KMS-11 (cell line): ENCODE results near the gene SLC2A13.

Source experiments
- H2AFZ ChIP-seq: fragments of 200-600 bp; sonication (generic); 2 replicates; pipeline ENCODE4 v1.6.1; 2016; ENCODE audit warnings: antibody characterized with exemption, mixed run types, low read depth
- H3K27ac ChIP-seq: fragments of 200-600 bp; sonication (generic); 2 replicates; pipeline ENCODE4 v1.6.1; 2016; ENCODE audit warnings: mild to moderate bottlenecking, mixed run types
- H3K27me3 ChIP-seq: fragments of 200-600 bp; sonication (generic); 2 replicates; pipeline ENCODE4 v1.6.1; 2017; ENCODE audit warnings: mild to moderate bottlenecking, low read depth, mixed run types, moderate library complexity; ENCODE audit not compliant: insufficient read depth
- H3K36me3 ChIP-seq: fragments of 200-600 bp; sonication (generic); 2 replicates; pipeline ENCODE4 v1.6.1; 2017; ENCODE audit warnings: mild to moderate bottlenecking, mixed run types; ENCODE audit not compliant: insufficient read depth
- H3K4me1 ChIP-seq: fragments of 200-600 bp; sonication (generic); 2 replicates; pipeline ENCODE4 v1.6.1; 2016; ENCODE audit warnings: mild to moderate bottlenecking, low read depth, mixed run types; ENCODE audit not compliant: poor library complexity, severe bottlenecking
- H3K4me2 ChIP-seq: fragments of 200-600 bp; sonication (generic); 2 replicates; pipeline ENCODE4 v1.7.0; 2016; ENCODE audit warnings: mild to moderate bottlenecking, mixed run types
- H3K4me3 ChIP-seq: fragments of 200-600 bp; sonication (generic); IDR thresholded peaks from 2 replicates; pipeline ENCODE4 v1.6.1; 2017; ENCODE audit warnings: low read depth, low read length, mixed read lengths; ENCODE audit not compliant: insufficient read depth
- H3K79me2 ChIP-seq: fragments of 200-600 bp; sonication (generic); 2 replicates; pipeline ENCODE4 v1.6.1; 2016; ENCODE audit warnings: low read depth, mixed run types; ENCODE audit not compliant: insufficient read depth
- H3K9ac ChIP-seq: fragments of 200-600 bp; sonication (generic); 2 replicates; pipeline ENCODE4 v1.6.1; 2016; ENCODE audit warnings: mild to moderate bottlenecking, mixed run types
- H4K20me1 ChIP-seq: fragments of 200-600 bp; sonication (generic); 2 replicates; pipeline ENCODE4 v1.6.1; 2016; ENCODE audit warnings: mild to moderate bottlenecking, mixed run types; ENCODE audit not compliant: insufficient read depth
- CTCF ChIP-seq: fragments of 200-600 bp; sonication (generic); conservative IDR thresholded peaks from 2 replicates; pipeline ENCODE4 v1.6.1; 2017; ENCODE audit warnings: low read depth, mild to moderate bottlenecking, antibody characterized with exemption, low read length, moderate library complexity, mixed read lengths

Gene SLC2A13

DNA sequence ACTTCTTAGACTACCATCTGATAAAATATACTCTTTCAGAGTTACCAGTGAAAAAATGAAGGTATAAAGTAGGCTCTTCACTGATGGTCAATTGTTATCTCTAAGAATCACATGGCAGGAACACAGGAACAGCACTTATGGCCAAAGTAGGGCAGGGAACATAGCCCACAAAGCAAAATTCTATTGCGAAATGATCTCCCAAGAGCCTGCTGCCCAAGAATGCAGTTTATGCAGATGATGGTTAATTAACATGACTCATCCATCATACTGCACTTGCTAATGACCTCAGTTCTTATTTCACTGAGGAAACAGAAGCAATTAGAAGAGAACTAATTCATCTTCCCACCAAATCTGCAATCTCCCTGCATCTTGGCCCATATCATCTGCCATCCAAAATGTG lies 133.8 kb downstream of the SLC2A13 start:
- no peaks in the 10 kb centered on the region for H3K36me3 ChIP-seq
- no peaks in the 10 kb centered on the region for H4K20me1 ChIP-seq
- H2AFZ ChIP-seq = no peak overlapping the region
- H3K4me1 ChIP-seq = no peaks in the 10 kb centered on the region
- no peak overlapping the region for H3K4me3 ChIP-seq
- H3K4me2 ChIP-seq = no peak overlapping the region
- H3K27ac ChIP-seq = no peak overlapping the region
- no peak overlapping the region for H3K9ac ChIP-seq
- TF ChIP-seq CTCF = no peak
- no peaks in the 10 kb centered on the region for H3K79me2 ChIP-seq
- no peaks in the 10 kb centered on the region for H3K27me3 ChIP-seq

- H3K79me2 ChIP-seq = no peaks in the 10 kb centered on the region
- no peaks in the 10 kb centered on the region for H4K20me1 ChIP-seq
- no peak overlapping the region for H2AFZ ChIP-seq
- no peaks in the 10 kb centered on the region for H3K36me3 ChIP-seq
- no peak overlapping the region for H3K27ac ChIP-seq
- H3K4me1 ChIP-seq = no peaks in the 10 kb centered on the region
- TF ChIP-seq CTCF = no peak
- no peak overlapping the region for H3K4me3 ChIP-seq
- no peak overlapping the region for H3K4me2 ChIP-seq
- no peaks in the 10 kb centered on the region for H3K27me3 ChIP-seq
- H3K9ac ChIP-seq = no peak overlapping the region
These were observed 134.5 kb downstream of the SLC2A13 start for GRCh38 chr12:39971348-39971747.

- Histone ChIP-seq H3K4me2 (no peak overlapping the region), H3K4me1 (no peaks in the 10 kb centered on the region), H3K27ac (no peak overlapping the region), H3K4me3 (no peak overlapping the region), H3K9ac (no peak overlapping the region), H3K36me3 (no peaks in the 10 kb centered on the region), H4K20me1 (no peaks in the 10 kb centered on the region), H3K27me3 (no peaks in the 10 kb centered on the region), H2AFZ (no peak overlapping the region), H3K79me2 (no peaks in the 10 kb centered on the region)
- no peak for TF ChIP-seq CTCF
These were observed 139.2 kb downstream of the SLC2A13 start for GRCh38 chr12:39966721-39967120.

DNA sequence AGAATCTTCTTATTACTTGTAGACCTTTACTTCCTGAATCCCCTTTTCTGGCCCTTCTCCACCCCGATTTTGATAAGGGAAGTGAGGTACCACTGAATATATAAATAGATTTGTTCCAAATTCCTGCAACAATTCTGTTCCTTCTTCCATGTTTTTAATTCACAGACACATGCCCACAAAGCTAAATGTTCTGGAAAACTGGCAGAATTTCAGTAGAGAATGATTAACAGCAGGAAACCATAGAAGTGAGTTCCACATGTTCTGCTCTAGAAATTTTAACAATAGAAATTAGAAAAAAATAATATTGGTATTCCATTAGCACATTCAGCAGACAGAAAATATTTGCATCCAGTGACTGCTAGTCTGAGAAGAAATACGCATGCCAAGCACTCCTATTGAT lies 139.6 kb downstream of the SLC2A13 start:
- TF ChIP-seq CTCF = no peak
- Histone ChIP-seq H3K9ac (no peak overlapping the region), H3K27ac (no peak overlapping the region), H3K4me3 (no peak overlapping the region), H3K27me3 (no peaks in the 10 kb centered on the region), H3K4me2 (no peak overlapping the region), H2AFZ (no peak overlapping the region), H3K36me3 (no peaks in the 10 kb centered on the region), H4K20me1 (no peaks in the 10 kb centered on the region), H3K4me1 (no peaks in the 10 kb centered on the region), H3K79me2 (no peaks in the 10 kb centered on the region)

- Histone ChIP-seq H3K27me3 (no peaks in the 10 kb centered on the region), H3K36me3 (no peaks in the 10 kb centered on the region), H4K20me1 (no peaks in the 10 kb centered on the region), H3K9ac (no peak overlapping the region), H3K27ac (no peak overlapping the region), H2AFZ (no peak overlapping the region), H3K4me3 (no peak overlapping the region), H3K4me1 (no peaks in the 10 kb centered on the region), H3K4me2 (no peak overlapping the region), H3K79me2 (no peaks in the 10 kb centered on the region)
- TF ChIP-seq CTCF = no peak
These were observed 146.4 kb downstream of the SLC2A13 start for GRCh38 chr12:39959467-39959866.
